Spleen (tissue), 11 donors: ENCODE data around the gene RASGEF1B. TPM values are rescaled to one million over a fixed set of nuclear protein-coding genes. Genes with fewer than 3 reads are reported as not detected.

Source experiments
- DNase-seq: peaks from one replicate; pipeline ENCODE4 v3.0.0-alpha.2; 2020
- H3K27ac ChIP-seq, 8 donors: fragments of 200-600 bp; sonication (generic) in 7 of 8; 1 replicate in 4 of 8; 2 replicates in 4 of 8; pipeline versions ENCODE4 v1.5.0 to v1.8.0; 2016 to 2021; ENCODE audit warnings: inconsistent platforms in 4 of 8, mild to moderate bottlenecking in 4 of 8, moderate library complexity in 1 of 8
- H3K27me3 ChIP-seq, 7 donors: fragments of 200-600 bp; sonication (generic) in 6 of 7; replicated peaks in 1 of 7; 1 replicate in 4 of 7; 2 replicates in 3 of 7; pipeline versions ENCODE4 v1.5.0 to v1.8.0; 2016 to 2021; ENCODE audit warnings: inconsistent platforms in 3 of 7, mild to moderate bottlenecking in 1 of 7
- H3K36me3 ChIP-seq, 6 donors: fragments of 200-600 bp; sonication (generic) in 5 of 6; 1 replicate in 4 of 6; 2 replicates in 2 of 6; pipeline versions ENCODE4 v1.5.0 to v1.8.0; 2016 to 2021; ENCODE audit warnings: inconsistent platforms in 2 of 6
- H3K4me1 ChIP-seq, 6 donors: fragments of 200-600 bp; sonication (generic) in 5 of 6; 1 replicate in 3 of 6; 2 replicates in 3 of 6; pipeline versions ENCODE4 v1.5.0 to v1.8.0; 2016 to 2021; ENCODE audit warnings: inconsistent platforms in 3 of 6
- H3K4me3 ChIP-seq, 8 donors: fragments of 200-600 bp; sonication (generic) in 7 of 8; 1 replicate in 4 of 8; 2 replicates in 4 of 8; pipeline versions ENCODE4 v1.5.0 to v1.8.0; 2016 to 2021; ENCODE audit warnings: inconsistent platforms in 4 of 8, mild to moderate bottlenecking in 4 of 8, moderate library complexity in 2 of 8
- H3K9me3 ChIP-seq, 8 donors: fragments of 200-600 bp; sonication (generic) in 7 of 8; 1 replicate in 4 of 8; 2 replicates in 4 of 8; pipeline versions ENCODE4 v1.5.0 to v1.8.0; 2016 to 2021; ENCODE audit warnings: inconsistent platforms in 4 of 8
- POLR2A ChIP-seq, 3 donors: fragments of 450-650 bp; IDR thresholded peaks; one replicate each; pipeline ENCODE4 v1.5.1; 2017; ENCODE audit warnings: antibody characterized with exemption in 3 of 3, mild to moderate bottlenecking in 1 of 3
- POLR2AphosphoS5 ChIP-seq, 3 donors: sonication (generic); formaldehyde crosslinking; IDR thresholded peaks; one replicate each; pipeline ENCODE4 v1.5.1; 2017; ENCODE audit warnings: antibody characterized with exemption in 3 of 3
- WGBS, 5 donors: extraction: QIAGEN DNeasy Blood & Tissue Kit in 3 of 5; methylation state at CpG; one replicate each; pipeline versions ENCODE4 v1.1.5 to v1.1.7; 2013 to 2018; 5-methylcytosine and 5-hydroxymethylcytosine counted together
- intact Hi-C: fragments of 100-400 bp; cut with DNase I; formaldehyde crosslinking; loops from one replicate; pipeline ENCODE4 v1.15.0; 2023; ENCODE audit warnings: low total_unique reads
- polyA plus RNA-seq, 3 donors: library from polyadenylated mRNA; stranded (reverse); fragments of 200-250 nt; gene quantifications; one replicate each; pipeline ENCODE4 v1.2.1, GENCODE V29; 2013
- total RNA-seq, 7 donors: library from RNA; depleted of rRNA in 3 of 7; stranded (reverse); fragments of >200 nt in 3 of 7; fragmentation: NEBNext Ultra II Directional in 4 of 7; extraction: Animal tissue kit (Norgen Biotek cat#: 25700) in 4 of 7; gene quantifications; one replicate each; pipeline versions ENCODE4 v1.1.0 to v1.2.1, GENCODE V29; 2016 to 2021
- TF ChIP-seq, protein P1 (sequence below), 11 experiments: fragments of 200-600 bp in 7 of 11; fragments of 450-650 bp in 4 of 11; sonication (generic) in 4 of 11; IDR thresholded peaks in 8 of 11; conservative IDR thresholded peaks in 3 of 11; 1 replicate in 7 of 11; 2 replicates in 4 of 11; pipeline versions ENCODE4 v1.4.0 to v1.8.0; 2016 to 2021; ENCODE audit warnings: antibody characterized with exemption in 11 of 11, inconsistent platforms in 4 of 11, mild to moderate bottlenecking in 1 of 11
- donor health status: healthy with polysubstance abuse.
- donor health status: DM: no; HTN: no; CAD: no; lungs with moderate emphysema.
- donor health status: DM: no; HTN: no; CAD: no.
- donor health status: Bipolar disorder and iron deficiency.
- donor health status: healthy.
- donor health status: DM: no; HTN: no; CAD: no.
- donor health status: DM: yes; HTN: yes; CAD: no.

The RASGEF1B gene
- total and polyA plus RNA-seq, 10 donors: 9.4 to 69.5 (median 32.0) TPM

DNA sequence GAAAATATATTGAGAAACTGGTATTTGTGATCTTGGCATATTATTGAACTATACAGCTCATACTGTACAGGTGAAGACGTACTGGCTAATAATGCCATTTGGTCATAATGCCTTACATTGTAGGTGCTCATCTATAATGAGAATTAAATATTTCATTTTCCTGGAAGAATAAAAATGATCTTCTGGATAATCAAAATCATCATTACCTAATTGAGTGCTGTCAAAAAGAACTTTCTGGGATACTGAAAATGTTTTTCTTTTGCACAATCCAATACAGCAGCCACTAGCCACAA is 4.1 kb downstream of the RASGEF1B start:
- Histone ChIP-seq H3K27me3 (no peaks in the 10 kb centered on the region), H3K4me3 (peak overlapping the region in 1 of 8 donors; percentile 38), H3K9me3 (no peaks in the 10 kb centered on the region), H3K4me1 (peaks cover 3 to 91% (median 59%) of the 10 kb centered on the region in 6 donors), H3K27ac (peak overlapping the region in 2 of 8 donors; percentile 9 to 12), H3K36me3 (peaks cover 0 to 4% (median 0%) of the 10 kb centered on the region in 6 donors)
- no peak for TF ChIP-seq POLR2A (IDR thresholded peaks at IDR 0.05)
- no peak for TF ChIP-seq POLR2AphosphoS5 (IDR thresholded peaks at IDR 0.05)
- TF ChIP-seq, protein P1, sequence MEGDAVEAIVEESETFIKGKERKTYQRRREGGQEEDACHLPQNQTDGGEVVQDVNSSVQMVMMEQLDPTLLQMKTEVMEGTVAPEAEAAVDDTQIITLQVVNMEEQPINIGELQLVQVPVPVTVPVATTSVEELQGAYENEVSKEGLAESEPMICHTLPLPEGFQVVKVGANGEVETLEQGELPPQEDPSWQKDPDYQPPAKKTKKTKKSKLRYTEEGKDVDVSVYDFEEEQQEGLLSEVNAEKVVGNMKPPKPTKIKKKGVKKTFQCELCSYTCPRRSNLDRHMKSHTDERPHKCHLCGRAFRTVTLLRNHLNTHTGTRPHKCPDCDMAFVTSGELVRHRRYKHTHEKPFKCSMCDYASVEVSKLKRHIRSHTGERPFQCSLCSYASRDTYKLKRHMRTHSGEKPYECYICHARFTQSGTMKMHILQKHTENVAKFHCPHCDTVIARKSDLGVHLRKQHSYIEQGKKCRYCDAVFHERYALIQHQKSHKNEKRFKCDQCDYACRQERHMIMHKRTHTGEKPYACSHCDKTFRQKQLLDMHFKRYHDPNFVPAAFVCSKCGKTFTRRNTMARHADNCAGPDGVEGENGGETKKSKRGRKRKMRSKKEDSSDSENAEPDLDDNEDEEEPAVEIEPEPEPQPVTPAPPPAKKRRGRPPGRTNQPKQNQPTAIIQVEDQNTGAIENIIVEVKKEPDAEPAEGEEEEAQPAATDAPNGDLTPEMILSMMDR (IDR thresholded peaks at IDR 0.05 in 8 of 11, conservative IDR thresholded peaks at IDR 0.05 in 3 of 11): no peak
- WGBS, 5 donors: 29 to 47% (median 39%) methylated on average over 1 of the region's 1 CpG
- no peak for DNase-seq
- intact Hi-C loops: loop anchor here (5.0 to 10.0 kb wide), 2 partner anchors 63 to 380 kb away; no protein-coding TSS in a partner anchor

DNA sequence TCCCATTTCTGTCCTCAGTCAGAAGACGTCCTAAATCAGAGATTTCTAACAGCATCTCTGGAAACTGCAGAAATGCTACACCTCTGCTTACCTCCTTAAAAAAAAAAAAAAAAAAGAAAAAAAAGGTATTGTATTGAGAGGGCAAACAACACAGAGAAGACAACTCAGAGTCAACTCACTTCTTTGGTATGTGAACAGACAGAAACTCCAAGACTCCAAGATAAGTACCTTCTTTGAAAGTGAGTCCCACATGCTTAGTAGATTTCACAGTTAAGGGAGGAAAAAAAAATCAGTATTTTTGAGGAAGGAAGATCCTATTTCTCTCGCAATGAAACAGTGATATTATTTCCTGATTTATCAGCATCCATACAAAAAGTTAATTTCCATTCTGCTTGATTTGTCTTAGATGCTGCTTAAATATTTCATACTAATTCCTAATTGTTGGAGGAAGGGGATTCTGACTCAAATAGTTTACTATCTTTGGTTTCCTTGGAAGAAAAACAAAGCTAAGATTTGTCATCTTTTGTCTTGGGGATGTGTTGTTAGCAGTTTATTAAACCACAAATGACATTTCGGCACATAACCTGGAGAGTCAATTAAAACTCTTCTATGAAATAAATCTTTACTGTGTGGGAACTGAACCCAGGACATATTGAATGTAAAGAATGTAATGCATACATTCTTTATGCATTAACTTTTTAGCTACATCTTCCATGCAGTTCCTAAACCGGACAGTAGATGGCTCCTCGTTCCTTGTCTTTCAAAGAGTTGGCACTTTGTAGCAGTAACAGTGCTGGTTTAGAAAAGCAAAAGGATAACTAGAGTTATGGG is 4.7 kb downstream of the RASGEF1B start:
- no peaks in the 10 kb centered on the region for H3K9me3 ChIP-seq
- intact Hi-C loops: loop anchor here (5.0 to 10.0 kb wide), 2 partner anchors 62 to 380 kb away; no protein-coding TSS in a partner anchor
- DNase-seq: no peak

DNA sequence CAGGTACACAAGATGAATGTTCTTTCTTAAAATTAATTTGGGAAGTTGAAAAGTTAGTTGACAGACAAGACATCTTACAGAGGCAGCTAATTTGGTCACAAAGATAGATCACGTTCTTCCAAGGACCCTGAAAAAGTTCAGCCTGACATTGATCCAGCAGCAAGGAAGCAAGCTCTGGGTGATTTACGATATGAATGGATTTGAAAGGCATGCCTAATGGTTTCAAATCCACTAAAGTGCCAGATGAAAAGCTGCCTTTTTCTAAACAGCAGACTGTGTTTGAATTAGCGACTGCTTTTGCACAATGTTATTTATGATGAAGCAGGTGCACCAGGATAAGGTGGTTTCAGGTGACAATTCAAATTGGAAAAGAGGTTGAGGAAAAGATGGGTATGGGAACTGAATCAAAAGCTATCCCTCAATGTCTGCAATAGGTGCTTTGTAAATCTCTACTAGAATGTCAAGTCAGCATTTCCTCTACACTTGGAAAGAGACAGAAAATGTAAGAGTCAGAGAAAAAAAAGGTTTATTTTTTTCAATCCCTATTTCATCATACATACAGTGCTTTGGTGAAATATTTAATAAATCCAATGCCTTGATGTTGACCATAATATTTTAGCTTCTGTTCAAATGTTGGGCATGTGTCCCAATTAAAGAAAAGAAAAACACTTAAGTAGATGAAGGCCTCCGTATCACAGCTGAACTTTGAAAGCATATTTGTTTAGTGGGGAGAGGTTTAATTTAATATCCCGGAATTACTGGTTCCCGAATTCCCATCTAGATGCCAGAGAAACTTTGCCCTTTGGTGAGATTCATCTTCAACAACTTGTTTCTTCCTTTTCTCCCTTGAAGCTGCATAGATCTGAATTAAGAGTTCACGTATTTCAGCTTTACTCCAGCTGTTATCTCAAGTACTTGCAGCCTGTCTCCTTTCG is 6.0 kb downstream of the RASGEF1B start:
- H3K4me3 ChIP-seq: peak overlapping the region in 1 of 8 donors; percentile 20
- peak overlapping the region in 1 of 8 donors; percentile 28 for H3K27ac ChIP-seq
- peaks cover 0 to 96% (median 62%) of the 10 kb centered on the region in 6 donors for H3K4me1 ChIP-seq
- intact Hi-C loops: loop anchor here (5.0 to 10.0 kb wide), 2 partner anchors 61 to 382 kb away; no protein-coding TSS in a partner anchor
- H3K27me3 ChIP-seq: no peaks in the 10 kb centered on the region
- H3K36me3 ChIP-seq: peaks cover 0 to 4% (median 0%) of the 10 kb centered on the region in 6 donors
- 78 to 86% (median 85%) methylated on average over 8 of the region's 8 CpGs for WGBS, 5 donors
- no peaks in the 10 kb centered on the region for H3K9me3 ChIP-seq
- TF ChIP-seq POLR2A (IDR thresholded peaks at IDR 0.05) (no peak), POLR2AphosphoS5 (IDR thresholded peaks at IDR 0.05) (no peak)
- TF ChIP-seq, protein P1 (IDR thresholded peaks at IDR 0.05 in 8 of 11, conservative IDR thresholded peaks at IDR 0.05 in 3 of 11): no peak
- no peak for DNase-seq

More for the DNA sequence above, 4.7 kb downstream of the RASGEF1B start:
- Histone ChIP-seq H3K4me3 (peak overlapping the region in 1 of 8 donors; percentile 38), H3K36me3 (peaks cover 0 to 4% (median 0%) of the 10 kb centered on the region in 6 donors), H3K4me1 (peaks cover 0 to 91% (median 60%) of the 10 kb centered on the region in 6 donors), H3K27me3 (no peaks in the 10 kb centered on the region), H3K27ac (peak overlapping the region in 1 of 8 donors; percentile 9)
- TF ChIP-seq POLR2AphosphoS5 (IDR thresholded peaks at IDR 0.05): no peak
- TF ChIP-seq, protein P1 (IDR thresholded peaks at IDR 0.05 in 8 of 11, conservative IDR thresholded peaks at IDR 0.05 in 3 of 11): peak; percentile 76 to 95 (median 87)
- WGBS, 5 donors: 30 to 37% (median 34%) methylated on average over 5 of the region's 5 CpGs
